HepG2 (cell line): ENCODE results near the gene CAPN10. TPM values are rescaled to one million over a fixed set of nuclear protein-coding genes. Genes with fewer than 3 reads are reported as not detected.

Experiments
- AGO2 ChIP-seq: fragments of 200-400 bp; formaldehyde crosslinking; optimal IDR thresholded peaks from 2 replicates; pipeline ENCODE3; 2017; ENCODE audit warnings: mild to moderate bottlenecking, low read depth, low read length, moderate library complexity
- ARID3A ChIP-seq: IDR thresholded peaks from 2 replicates; pipeline ENCODE4 v1.6.1; 2012; ENCODE audit warnings: low read depth, low read length, improper control_type of control experiment
- CENPX ChIP-seq: sonication (generic); formaldehyde crosslinking; IDR thresholded peaks from 2 replicates; pipeline ENCODE4 v1.9.0; 2021; ENCODE audit warnings: mild to moderate bottlenecking, missing genetic modification reagents, moderate library complexity
- DBP ChIP-seq: sonication (generic); formaldehyde crosslinking; IDR thresholded peaks from 2 replicates; pipeline ENCODE4 v1.4.0; 2020; ENCODE audit warnings: missing genetic modification reagents; ENCODE audit errors: not compliant biosample characterization
- E2F5 ChIP-seq: sonication (generic); formaldehyde crosslinking; conservative IDR thresholded peaks from 2 replicates; pipeline ENCODE4 v1.4.0; 2020; ENCODE audit warnings: missing genetic modification reagents
- ESRRA ChIP-seq: sonication (generic); formaldehyde crosslinking; IDR thresholded peaks from 2 replicates; pipeline ENCODE4 v1.5.1; 2020; ENCODE audit warnings: mild to moderate bottlenecking, low read depth, missing genetic modification reagents
- GATAD2A ChIP-seq: IDR thresholded peaks from 2 replicates; pipeline ENCODE4 v1.6.1; 2016
- ZBTB4 ChIP-seq: sonication (generic); formaldehyde crosslinking; IDR thresholded peaks from 2 replicates; pipeline ENCODE4 v1.4.0; 2020; ENCODE audit warnings: missing genetic modification reagents, mild to moderate bottlenecking, borderline replicate concordance
- ZBTB44 ChIP-seq: sonication (generic); formaldehyde crosslinking; IDR thresholded peaks from 2 replicates; pipeline ENCODE4 v1.4.0; 2020; ENCODE audit warnings: missing genetic modification reagents
- ZNF121 ChIP-seq: sonication (generic); formaldehyde crosslinking; IDR thresholded peaks from 2 replicates; pipeline ENCODE4 v1.5.0; 2020; ENCODE audit warnings: mild to moderate bottlenecking, missing genetic modification reagents
- ZNF280B ChIP-seq: sonication (generic); formaldehyde crosslinking; IDR thresholded peaks from 2 replicates; pipeline ENCODE4 v1.5.0; 2020; ENCODE audit warnings: missing genetic modification reagents, mild to moderate bottlenecking, borderline replicate concordance
- ZNF431 ChIP-seq: sonication (generic); formaldehyde crosslinking; IDR thresholded peaks from 2 replicates; pipeline ENCODE4 v1.9.0; 2022; ENCODE audit warnings: missing genetic modification reagents, low read depth, mild to moderate bottlenecking, borderline replicate concordance
- ZNF512B ChIP-seq: sonication (generic); formaldehyde crosslinking; IDR thresholded peaks from 2 replicates; pipeline ENCODE4 v1.5.1; 2020; ENCODE audit warnings: missing genetic modification reagents, mild to moderate bottlenecking, borderline replicate concordance
- ZNF576 ChIP-seq: sonication (generic); formaldehyde crosslinking; IDR thresholded peaks from 2 replicates; pipeline ENCODE4 v1.4.0; 2020; ENCODE audit warnings: mild to moderate bottlenecking, missing genetic modification reagents
- polyA plus RNA-seq, 8 experiments: library from polyadenylated mRNA; depleted of rRNA in 3 of 8; stranded (reverse) in 7 of 8; unstranded in 1 of 8; fragments of >200 nt; fragmentation: Illumina TruSeq in 4 of 8; extraction: Trizol in 4 of 8; gene quantifications; 2 replicates each; pipeline versions ENCODE4 v1.2.1 to v1.2.3, GENCODE V29; 2011 to 2016; ENCODE audit warnings: low read depth in 4 of 8, missing spikeins in 1 of 8, mixed read lengths in 1 of 8; ENCODE audit not compliant: insufficient read depth in 1 of 8
- total RNA-seq, 5 experiments: library from RNA; depleted of rRNA; stranded (reverse); fragments of >200 nt; fragmentation: Illumina TruSeq; extraction: Trizol; gene quantifications; 2 replicates each; pipeline ENCODE4 v1.2.3, GENCODE V29; 2016; ENCODE audit warnings: low read depth in 1 of 5

CAPN10 gene
- total and polyA plus RNA-seq, 2 of the 13 experiments (the other 11 are each of a cell fraction or from before 2014, with no cell fraction given): 27.6 to 32.4 TPM

GRCh38 chr2:240604291-240604938 is 17.9 kb downstream of the CAPN10 start (continued):
- TF ChIP-seq DBP (CRISPR knock-in tag): no peak
- peak; percentile 40; the same call in 1 of the 2 replicates for TF ChIP-seq ARID3A
- no peak for TF ChIP-seq AGO2
- TF ChIP-seq GATAD2A (CRISPR knock-in tag): peak; percentile 85
- no peak for TF ChIP-seq ZNF512B (CRISPR knock-in tag)
- no peak for TF ChIP-seq CENPX
- no peak for TF ChIP-seq ZNF121 (CRISPR knock-in tag)
- no peak for TF ChIP-seq ZBTB44
- TF ChIP-seq ZBTB4: no peak; the same call in 1 of the 2 replicates
- TF ChIP-seq E2F5: no peak
- TF ChIP-seq ESRRA (CRISPR knock-in tag): no peak; the same call in 1 of the 2 replicates
- TF ChIP-seq ZNF431: no peak; the same call in 1 of the 2 replicates
- peak; percentile 62; the same call in 1 of the 2 replicates for TF ChIP-seq ZNF280B (CRISPR knock-in tag)
- TF ChIP-seq ZNF576 (CRISPR knock-in tag): no peak
